HEK293 (cell line): ENCODE results near the gene MCFD2.

Experiments
- CTCF ChIA-PET: fragments of 350-600 bp; formaldehyde crosslinking; extraction: SDS; loops from one replicate; lab custom pipeline; 2021; ENCODE audit warnings: antibody characterized with exemption; lab: Yijun Ruan, JAX
- POLR2A ChIA-PET: fragments of 300-600 bp; formaldehyde crosslinking; extraction: SDS; loops from one replicate; lab custom pipeline; 2020; ENCODE audit warnings: antibody characterized with exemption, inconsistent platforms; lab: Yijun Ruan, JAX
- H3K27ac ChIP-seq: fragments of 200-500 bp; sonication (Bioruptor generic); 2 replicates; pipeline ENCODE4 v1.5.1; 2014; ENCODE audit warnings: low read depth, low read length, control low read depth, inconsistent platforms; ENCODE audit errors: extremely low read depth
- H3K36me3 ChIP-seq, 2 experiments: fragments of 200-500 bp in 1 of 2; sonication (Bioruptor generic) in 1 of 2; 1 replicate in 1 of 2; 2 replicates in 1 of 2; pipeline ENCODE4 v1.5.1; 2014 to 2017; ENCODE audit warnings: inconsistent platforms in 2 of 2, low read length in 2 of 2; ENCODE audit not compliant: control insufficient read depth in 2 of 2, insufficient read depth in 1 of 2
- H3K4me1 ChIP-seq: fragments of 200-500 bp; sonication (Bioruptor generic); 2 replicates; pipeline ENCODE4 v1.5.1; 2014; ENCODE audit warnings: mild to moderate bottlenecking, low read length, inconsistent platforms; ENCODE audit not compliant: control insufficient read depth, insufficient read depth
- H3K4me3 ChIP-seq: 2 replicates; pipeline ENCODE4 v1.5.1; 2011; ENCODE audit warnings: low read depth, mild to moderate bottlenecking, control low read depth, low read length, moderate library complexity
- H3K9me3 ChIP-seq: fragments of 200-500 bp; sonication (Bioruptor generic); 2 replicates; pipeline ENCODE4 v1.5.1; 2014; ENCODE audit warnings: low read depth, low read length, inconsistent platforms; ENCODE audit not compliant: control insufficient read depth, insufficient read depth
- GLIS2 ChIP-seq: fragments of 450-650 bp; formaldehyde crosslinking; IDR thresholded peaks from 2 replicates; pipeline ENCODE4 v1.5.1; 2016; ENCODE audit warnings: missing biosample characterization, missing genetic modification characterization
- HIC1 ChIP-seq: fragments of 450-650 bp; formaldehyde crosslinking; IDR thresholded peaks from 2 replicates; pipeline ENCODE4 v1.5.1; 2016; ENCODE audit warnings: missing biosample characterization, missing genetic modification characterization
- PRDM10 ChIP-seq: fragments of 450-650 bp; formaldehyde crosslinking; IDR thresholded peaks from 2 replicates; pipeline ENCODE4 v1.5.1; 2016; ENCODE audit warnings: missing biosample characterization, missing genetic modification characterization
- SCRT1 ChIP-seq: fragments of 450-650 bp; formaldehyde crosslinking; IDR thresholded peaks from 2 replicates; pipeline ENCODE4 v1.5.1; 2016; ENCODE audit warnings: missing biosample characterization, missing genetic modification characterization, borderline replicate concordance
- SP2 ChIP-seq: fragments of 450-650 bp; formaldehyde crosslinking; IDR thresholded peaks from 2 replicates; pipeline ENCODE4 v1.5.1; 2016; ENCODE audit warnings: missing biosample characterization, missing genetic modification characterization
- ZBTB20 ChIP-seq: fragments of 450-650 bp; formaldehyde crosslinking; IDR thresholded peaks from 2 replicates; pipeline ENCODE4 v1.5.1; 2016; ENCODE audit warnings: missing biosample characterization, missing genetic modification characterization
- ZBTB21 ChIP-seq: fragments of 450-650 bp; formaldehyde crosslinking; IDR thresholded peaks from 2 replicates; pipeline ENCODE4 v1.5.1; 2017; ENCODE audit warnings: missing biosample characterization, missing genetic modification characterization
- ZBTB26 ChIP-seq: fragments of 450-650 bp; formaldehyde crosslinking; optimal IDR thresholded peaks from 2 replicates; pipeline ENCODE3; 2016; ENCODE audit warnings: missing biosample characterization, mild to moderate bottlenecking, missing genetic modification characterization
- ZFHX2 ChIP-seq: fragments of 450-650 bp; formaldehyde crosslinking; conservative IDR thresholded peaks from 2 replicates; pipeline ENCODE4 v1.5.1; 2016; ENCODE audit warnings: missing biosample characterization, missing genetic modification characterization
- ZNF146 ChIP-seq: fragments of 450-650 bp; formaldehyde crosslinking; IDR thresholded peaks from 2 replicates; pipeline ENCODE4 v1.5.1; 2016; ENCODE audit warnings: missing biosample characterization, missing genetic modification characterization
- ZNF221 ChIP-seq: fragments of 450-650 bp; formaldehyde crosslinking; IDR thresholded peaks from 2 replicates; pipeline ENCODE4 v1.5.1; 2017; ENCODE audit warnings: missing biosample characterization, missing genetic modification characterization, borderline replicate concordance
- ZNF266 ChIP-seq: fragments of 450-650 bp; formaldehyde crosslinking; IDR thresholded peaks from 2 replicates; pipeline ENCODE4 v1.5.1; 2016; ENCODE audit warnings: missing biosample characterization, missing genetic modification characterization, low read depth
- ZNF292 ChIP-seq: fragments of 450-650 bp; formaldehyde crosslinking; IDR thresholded peaks from 2 replicates; pipeline ENCODE4 v1.5.1; 2016; ENCODE audit warnings: low read depth, missing biosample characterization, missing genetic modification characterization, borderline replicate concordance
- ZNF311 ChIP-seq: fragments of 450-650 bp; formaldehyde crosslinking; IDR thresholded peaks from 2 replicates; pipeline ENCODE4 v1.5.1; 2017; ENCODE audit warnings: missing biosample characterization, missing genetic modification characterization, borderline replicate concordance
- ZNF391 ChIP-seq: fragments of 450-650 bp; formaldehyde crosslinking; IDR thresholded peaks from 2 replicates; pipeline ENCODE4 v1.5.1; 2016; ENCODE audit warnings: low read depth, missing biosample characterization, missing genetic modification characterization, borderline replicate concordance
- ZNF513 ChIP-seq: fragments of 450-650 bp; IDR thresholded peaks from 2 replicates; pipeline ENCODE4 v1.5.1; 2018; ENCODE audit warnings: missing biosample characterization, missing genetic modification characterization
- ZNF514 ChIP-seq: fragments of 450-650 bp; formaldehyde crosslinking; IDR thresholded peaks from 2 replicates; pipeline ENCODE4 v1.5.1; 2016; ENCODE audit warnings: missing biosample characterization, missing genetic modification characterization
- ZNF518A ChIP-seq: fragments of 450-650 bp; formaldehyde crosslinking; conservative IDR thresholded peaks from 2 replicates; pipeline ENCODE4 v1.5.1; 2016; ENCODE audit warnings: low read depth, missing biosample characterization, missing genetic modification characterization
- ZNF521 ChIP-seq: fragments of 450-650 bp; formaldehyde crosslinking; IDR thresholded peaks from 2 replicates; pipeline ENCODE4 v1.5.1; 2017; ENCODE audit warnings: missing biosample characterization, mild to moderate bottlenecking, missing genetic modification characterization
- ZNF558 ChIP-seq: fragments of 450-650 bp; formaldehyde crosslinking; IDR thresholded peaks from 2 replicates; pipeline ENCODE4 v1.5.1; 2016; ENCODE audit warnings: missing biosample characterization, missing genetic modification characterization
- ZNF600 ChIP-seq: fragments of 450-650 bp; formaldehyde crosslinking; IDR thresholded peaks from 2 replicates; pipeline ENCODE4 v1.5.1; 2016; ENCODE audit warnings: missing biosample characterization, missing genetic modification characterization
- ZNF664 ChIP-seq: fragments of 450-650 bp; formaldehyde crosslinking; IDR thresholded peaks from 2 replicates; pipeline ENCODE4 v1.5.1; 2016; ENCODE audit warnings: missing biosample characterization, missing genetic modification characterization
- ZNF776 ChIP-seq: fragments of 450-650 bp; formaldehyde crosslinking; IDR thresholded peaks from 2 replicates; pipeline ENCODE4 v1.5.0; 2017; ENCODE audit warnings: missing biosample characterization, missing genetic modification characterization, borderline replicate concordance
- ZSCAN30 ChIP-seq: fragments of 450-650 bp; IDR thresholded peaks from 2 replicates; pipeline ENCODE4 v1.5.1; 2018; ENCODE audit warnings: missing biosample characterization, mild to moderate bottlenecking, missing genetic modification characterization, moderate library complexity

The MCFD2 gene

GRCh38 chr2:46885376-46885775 is 30.2 kb downstream of the MCFD2 start (continued):
- TF ChIP-seq ZNF292 (tag by site-specific recombination) (no peak), ZNF221 (tag by site-specific recombination) (no peak), ZNF514 (tag by site-specific recombination) (no peak), ZFHX2 (tag by site-specific recombination) (no peak), GLIS2 (tag by site-specific recombination) (no peak), ZNF518A (no peak), SP2 (tag by site-specific recombination) (no peak), ZNF146 (no peak)

GRCh38 chr2:46879511-46879910 is 36.1 kb downstream of the MCFD2 start:
- H3K4me1 ChIP-seq, result no peaks in the 10 kb centered on the region; the same call in 1 of the 2 replicates
- H3K4me3 ChIP-seq, result no peak overlapping the region
- POLR2A ChIA-PET, result no interaction called here
- no peaks in the 10 kb centered on the region for H3K36me3 ChIP-seq
- CTCF ChIA-PET, result no interaction called here
- no peaks in the 10 kb centered on the region for H3K9me3 ChIP-seq
- no peak overlapping the region for H3K27ac ChIP-seq
- TF ChIP-seq GLIS2 (tag by site-specific recombination) (no peak), ZNF600 (tag by site-specific recombination) (no peak), ZBTB26 (no peak), ZBTB21 (tag by site-specific recombination) (no peak), ZNF391 (tag by site-specific recombination) (no peak), ZFHX2 (tag by site-specific recombination) (peak; percentile 74), ZNF266 (no peak), ZNF664 (tag by site-specific recombination) (no peak), ZNF521 (tag by site-specific recombination) (no peak), HIC1 (tag by site-specific recombination) (no peak), SCRT1 (tag by site-specific recombination) (no peak), ZNF513 (tag by site-specific recombination) (no peak), ZNF311 (no peak), ZSCAN30 (no peak), ZNF558 (tag by site-specific recombination) (no peak), ZBTB20 (no peak), PRDM10 (no peak), ZNF776 (tag by site-specific recombination) (no peak)
